ENCODE data around the gene ENOX1.

- TF ChIP-seq POLR2A (IDR thresholded peaks at IDR 0.05) (no peak), CTCF (IDR thresholded peaks at IDR 0.05) (no peak)
Observed at GRCh38 chr13:43411741-43412140, 375.0 kb downstream of the ENOX1 start.
